Measurements from ENCODE around the gene ELP1. TPM values are rescaled to one million over a fixed set of nuclear protein-coding genes. Genes with fewer than 3 reads are reported as not detected.

ELP1 gene
- total and polyA plus RNA-seq, 2 donors (not counting 1 experiment from before 2014, with no cell fraction given): 18.7 to 41.9 TPM

- DNase-seq (ENCODE audit: low read depth in 2 of 2): no peak
Observed at GRCh38 chr9:108861997-108862396, 71.9 kb downstream of the ELP1 start, which contains the start of gene ACTL7A. TSS of gene ACTL7A (plus strand) at chr9:108862266. CDS start at chr9:108862323, 57 bp downstream.

GRCh38 chr9:108861464-108861863 lies 72.5 kb downstream of the ELP1 start:
- no peak for DNase-seq (ENCODE audit: low read depth in 2 of 2)
- H3K9me3 ChIP-seq (ENCODE audit: control insufficient read depth, insufficient read depth, low read depth, low read length): no peaks in the 10 kb centered on the region
- no peaks in the 10 kb centered on the region for H3K27me3 ChIP-seq (ENCODE audit: control insufficient read depth, insufficient read depth, low read length)
- H2AFZ ChIP-seq (ENCODE audit: low read length): no peak overlapping the region
- TF ChIP-seq EZH2 (IDR thresholded peaks at IDR 0.05; ENCODE audit: low read length, missing control alignments) (no peak), CTCF (conservative IDR thresholded peaks at IDR 0.05 in 1 of 2, IDR thresholded peaks at IDR 0.05 in 1 of 2; ENCODE audit: low read depth in 1 of 2, low read length in 2 of 2) (no peak)
- H3K27ac ChIP-seq (ENCODE audit: insufficient read depth, low read length): no peak overlapping the region
- no peak overlapping the region for H3K9ac ChIP-seq (ENCODE audit: insufficient read depth, low read length)
- H3K36me3 ChIP-seq (ENCODE audit: control insufficient read depth, insufficient read depth, low read length): no peaks in the 10 kb centered on the region
- no peaks in the 10 kb centered on the region for H3K79me2 ChIP-seq (ENCODE audit: control insufficient read depth, insufficient read depth, low read length)
- H4K20me1 ChIP-seq (ENCODE audit: control insufficient read depth, extremely low read depth, insufficient read depth, low read length): no peaks in the 10 kb centered on the region
- H3K4me2 ChIP-seq (ENCODE audit: extremely low read depth, insufficient read depth, low read length): no peak overlapping the region
- no peaks in the 10 kb centered on the region for H3K4me1 ChIP-seq (ENCODE audit: control insufficient read depth, extremely low read depth, insufficient read depth, low read length)
- H3K4me3 ChIP-seq (replicated peaks in 1 of 4; ENCODE audit: control extremely low read depth in 1 of 4, insufficient read depth in 1 of 4, low read depth in 3 of 4, low read length in 4 of 4): no peak overlapping the region

More at GRCh38 chr9:108861997-108862396, 71.9 kb downstream of the ELP1 start, which contains the start of gene ACTL7A:
- TF ChIP-seq EZH2 (IDR thresholded peaks at IDR 0.05; ENCODE audit: low read length, missing control alignments): no peak
- no peak for TF ChIP-seq CTCF (conservative IDR thresholded peaks at IDR 0.05 in 1 of 2, IDR thresholded peaks at IDR 0.05 in 1 of 2; ENCODE audit: low read depth in 1 of 2, low read length in 2 of 2)
- Histone ChIP-seq H3K4me3 (replicated peaks in 1 of 4; ENCODE audit: control extremely low read depth in 1 of 4, insufficient read depth in 1 of 4, low read depth in 3 of 4, low read length in 4 of 4) (no peak within 1 kb of the TSS), H3K79me2 (ENCODE audit: control insufficient read depth, insufficient read depth, low read length) (no peaks in the 10 kb centered on the region), H3K36me3 (ENCODE audit: control insufficient read depth, insufficient read depth, low read length) (no peaks in the 10 kb centered on the region), H3K27me3 (ENCODE audit: control insufficient read depth, insufficient read depth, low read length) (no peaks in the 10 kb centered on the region), H2AFZ (ENCODE audit: low read length) (no peak within 1 kb of the TSS), H3K27ac (ENCODE audit: insufficient read depth, low read length) (no peak within 1 kb of the TSS), H3K4me2 (ENCODE audit: extremely low read depth, insufficient read depth, low read length) (no peak within 1 kb of the TSS), H3K9me3 (ENCODE audit: control insufficient read depth, insufficient read depth, low read depth, low read length) (no peaks in the 10 kb centered on the region), H3K9ac (ENCODE audit: insufficient read depth, low read length) (no peak within 1 kb of the TSS), H3K4me1 (ENCODE audit: control insufficient read depth, extremely low read depth, insufficient read depth, low read length) (no peaks in the 10 kb centered on the region), H4K20me1 (ENCODE audit: control insufficient read depth, extremely low read depth, insufficient read depth, low read length) (no peaks in the 10 kb centered on the region)

GRCh38 chr9:108860764-108861163 lies 73.2 kb downstream of the ELP1 start:
- Histone ChIP-seq H3K27me3 (ENCODE audit: control insufficient read depth, insufficient read depth, low read length) (no peaks in the 10 kb centered on the region), H3K9ac (ENCODE audit: insufficient read depth, low read length) (no peak overlapping the region), H3K4me1 (ENCODE audit: control insufficient read depth, extremely low read depth, insufficient read depth, low read length) (no peaks in the 10 kb centered on the region), H4K20me1 (ENCODE audit: control insufficient read depth, extremely low read depth, insufficient read depth, low read length) (no peaks in the 10 kb centered on the region), H3K79me2 (ENCODE audit: control insufficient read depth, insufficient read depth, low read length) (no peaks in the 10 kb centered on the region), H3K27ac (ENCODE audit: insufficient read depth, low read length) (no peak overlapping the region), H2AFZ (ENCODE audit: low read length) (no peak overlapping the region), H3K36me3 (ENCODE audit: control insufficient read depth, insufficient read depth, low read length) (no peaks in the 10 kb centered on the region), H3K4me3 (replicated peaks in 1 of 4; ENCODE audit: control extremely low read depth in 1 of 4, insufficient read depth in 1 of 4, low read depth in 3 of 4, low read length in 4 of 4) (no peak overlapping the region), H3K4me2 (ENCODE audit: extremely low read depth, insufficient read depth, low read length) (no peak overlapping the region), H3K9me3 (ENCODE audit: control insufficient read depth, insufficient read depth, low read depth, low read length) (no peaks in the 10 kb centered on the region)
- TF ChIP-seq EZH2 (IDR thresholded peaks at IDR 0.05; ENCODE audit: low read length, missing control alignments): no peak
- no peak for TF ChIP-seq CTCF (conservative IDR thresholded peaks at IDR 0.05 in 1 of 2, IDR thresholded peaks at IDR 0.05 in 1 of 2; ENCODE audit: low read depth in 1 of 2, low read length in 2 of 2)
- DNase-seq (ENCODE audit: low read depth in 2 of 2): no peak

Measured in fibroblast of lung (primary cell).